GM23338 (cell line): ENCODE measurements around the gene HPS6. TPM values are rescaled to one million over a fixed set of nuclear protein-coding genes. Genes with fewer than 3 reads are reported as not detected.

Experiments
- ATAC-seq: fragments of 200-7000 bp; cut with Tn5 transposase; 3 replicates; pipeline ENCODE4 v1.9.1; 2020
- DNase-seq: peaks from one replicate; pipeline ENCODE4 v3.0.0-alpha.2; 2015; ENCODE audit warnings: low spot score
- H2AFZ ChIP-seq: fragments of 200-600 bp; sonication (generic); 2 replicates; pipeline ENCODE4 v1.8.0; 2016; ENCODE audit warnings: antibody characterized with exemption, mild to moderate bottlenecking, moderate library complexity
- H3F3A ChIP-seq: fragments of 200-600 bp; sonication (generic); replicated peaks from 2 replicates; pipeline ENCODE4 v1.8.0; 2017; ENCODE audit warnings: antibody characterized with exemption, mixed run types, low read depth
- H3K27ac ChIP-seq: fragments of 200-600 bp; sonication (generic); 2 replicates; pipeline ENCODE4 v1.6.1; 2016; ENCODE audit warnings: low read depth
- H3K27me3 ChIP-seq: fragments of 200-600 bp; sonication (generic); 2 replicates; pipeline ENCODE4 v1.8.0; 2016; ENCODE audit warnings: mild to moderate bottlenecking, mixed run types, moderate library complexity; ENCODE audit not compliant: insufficient read depth
- H3K36me3 ChIP-seq: fragments of 200-600 bp; sonication (generic); 2 replicates; pipeline ENCODE4 v1.8.0; 2016; ENCODE audit warnings: mild to moderate bottlenecking; ENCODE audit not compliant: insufficient read depth
- H3K4me1 ChIP-seq: fragments of 200-600 bp; sonication (generic); 2 replicates; pipeline ENCODE4 v1.8.0; 2016; ENCODE audit warnings: mild to moderate bottlenecking, moderate library complexity; ENCODE audit not compliant: insufficient read depth
- H3K4me2 ChIP-seq: fragments of 200-600 bp; sonication (generic); 2 replicates; pipeline ENCODE4 v1.7.1; 2017; ENCODE audit warnings: mixed run types
- H3K4me3 ChIP-seq: fragments of 200-600 bp; sonication (generic); 2 replicates; pipeline ENCODE4 v1.6.1; 2016; ENCODE audit warnings: mixed run types
- H3K79me2 ChIP-seq: fragments of 200-600 bp; sonication (generic); replicated peaks from 2 replicates; pipeline ENCODE4 v1.8.0; 2017; ENCODE audit warnings: mild to moderate bottlenecking; ENCODE audit not compliant: insufficient read depth
- H3K9me2 ChIP-seq: fragments of 200-600 bp; sonication (generic); 2 replicates; pipeline ENCODE4 v1.8.0; 2017; ENCODE audit not compliant: insufficient read depth
- H4K20me1 ChIP-seq: fragments of 200-600 bp; sonication (generic); replicated peaks from 2 replicates; pipeline ENCODE4 v1.8.0; 2017; ENCODE audit warnings: mild to moderate bottlenecking; ENCODE audit not compliant: insufficient read depth
- H3K27ac Mint-ChIP-seq: 2 replicates; pipeline ENCODE4 v1.8.0; 2020; ENCODE audit warnings: inconsistent platforms, mild to moderate bottlenecking, moderate library complexity, mixed read lengths
- H3K27me3 Mint-ChIP-seq: 3 replicates; pipeline ENCODE4 v1.8.0; 2022; ENCODE audit warnings: low read depth, mild to moderate bottlenecking, moderate library complexity, mixed read lengths, inconsistent platforms; ENCODE audit not compliant: insufficient read depth, poor library complexity
- H3K36me3 Mint-ChIP-seq: 3 replicates; pipeline ENCODE4 v1.8.0; 2021; ENCODE audit warnings: low read depth, mild to moderate bottlenecking, inconsistent platforms, moderate library complexity, mixed read lengths
- H3K4me1 Mint-ChIP-seq: 3 replicates; pipeline ENCODE4 v1.8.0; 2020; ENCODE audit warnings: mild to moderate bottlenecking, inconsistent platforms, mixed read lengths
- H3K4me3 Mint-ChIP-seq: 3 replicates; pipeline ENCODE4 v1.8.0; 2021; ENCODE audit warnings: moderate library complexity, mild to moderate bottlenecking, inconsistent platforms, mixed read lengths
- H3K9me3 Mint-ChIP-seq: 3 replicates; pipeline ENCODE4 v1.8.0; 2020; ENCODE audit warnings: moderate library complexity, mild to moderate bottlenecking, inconsistent platforms, mixed read lengths
- CREB1 ChIP-seq: fragments of 250-450 bp; sonication (Bioruptor Pico); IDR thresholded peaks from 2 replicates; pipeline ENCODE4 v1.5.0; 2020; ENCODE audit warnings: low read depth, mild to moderate bottlenecking, moderate library complexity
- EZH2 ChIP-seq: fragments of 200-600 bp; sonication (generic); IDR thresholded peaks from one replicate; pipeline ENCODE4 v1.8.0; 2017; ENCODE audit warnings: antibody characterized with exemption, mild to moderate bottlenecking, low read depth; ENCODE audit not compliant: unreplicated experiment
- EZH2phosphoT487 ChIP-seq: fragments of 200-600 bp; sonication (generic); IDR thresholded peaks from one replicate; pipeline ENCODE4 v1.8.1; 2018; ENCODE audit warnings: antibody characterized with exemption; ENCODE audit not compliant: unreplicated experiment
- JUNB ChIP-seq: IDR thresholded peaks from one replicate; pipeline ENCODE4 v1.6.1; 2016; ENCODE audit warnings: antibody characterized with exemption; ENCODE audit not compliant: unreplicated experiment
- NANOG ChIP-seq: IDR thresholded peaks from 2 replicates; pipeline ENCODE4 v1.6.1; 2016; ENCODE audit warnings: antibody characterized with exemption, borderline replicate concordance
- POLR2AphosphoS5 ChIP-seq: IDR thresholded peaks from 2 replicates; pipeline ENCODE4 v1.6.1; 2016; ENCODE audit warnings: antibody characterized with exemption, low read depth
- STAT1 ChIP-seq: IDR thresholded peaks from one replicate; pipeline ENCODE4 v1.6.1; 2016; ENCODE audit warnings: antibody characterized with exemption; ENCODE audit not compliant: unreplicated experiment
- ZNF331 ChIP-seq: fragments of 250-450 bp; sonication (Bioruptor Pico); IDR thresholded peaks from 2 replicates; pipeline ENCODE4 v1.5.0; 2020; ENCODE audit warnings: low read depth, mild to moderate bottlenecking, moderate library complexity
- polyA plus RNA-seq: library from polyadenylated mRNA; unstranded; fragments of >200 nt; fragmentation: Nextera tagmentation; extraction: Ambion mirVana; gene quantifications from 2 replicates; pipeline ENCODE4 v1.2.1, GENCODE V29; 2016
- total RNA-seq: library from RNA; depleted of rRNA; stranded (reverse); fragments of >200 nt; shearing (Covaris generic); gene quantifications from 2 replicates; pipeline ENCODE4 v1.2.3, GENCODE V29; 2014
- TF ChIP-seq, protein P1 (sequence below): IDR thresholded peaks from one replicate; pipeline ENCODE4 v1.6.1; 2018; ENCODE audit warnings: antibody characterized with exemption; ENCODE audit not compliant: unreplicated experiment
- TF ChIP-seq, protein P2 (sequence below): IDR thresholded peaks from 2 replicates; pipeline ENCODE4 v1.6.1; 2016; ENCODE audit warnings: antibody characterized with exemption
- TF ChIP-seq, protein P3 (sequence below), 2 experiments: fragments of 200-600 bp in 1 of 2; sonication (generic) in 1 of 2; conservative IDR thresholded peaks; 2 replicates each; pipeline versions ENCODE4 v1.5.1 to v1.6.1; 2016 to 2017; ENCODE audit warnings: antibody characterized with exemption in 2 of 2, low read depth in 2 of 2, mild to moderate bottlenecking in 2 of 2, moderate library complexity in 1 of 2

HPS6 gene
- total and polyA plus RNA-seq, 2 experiments from 2014 or later = 4.2 to 28.7 TPM

DNA sequence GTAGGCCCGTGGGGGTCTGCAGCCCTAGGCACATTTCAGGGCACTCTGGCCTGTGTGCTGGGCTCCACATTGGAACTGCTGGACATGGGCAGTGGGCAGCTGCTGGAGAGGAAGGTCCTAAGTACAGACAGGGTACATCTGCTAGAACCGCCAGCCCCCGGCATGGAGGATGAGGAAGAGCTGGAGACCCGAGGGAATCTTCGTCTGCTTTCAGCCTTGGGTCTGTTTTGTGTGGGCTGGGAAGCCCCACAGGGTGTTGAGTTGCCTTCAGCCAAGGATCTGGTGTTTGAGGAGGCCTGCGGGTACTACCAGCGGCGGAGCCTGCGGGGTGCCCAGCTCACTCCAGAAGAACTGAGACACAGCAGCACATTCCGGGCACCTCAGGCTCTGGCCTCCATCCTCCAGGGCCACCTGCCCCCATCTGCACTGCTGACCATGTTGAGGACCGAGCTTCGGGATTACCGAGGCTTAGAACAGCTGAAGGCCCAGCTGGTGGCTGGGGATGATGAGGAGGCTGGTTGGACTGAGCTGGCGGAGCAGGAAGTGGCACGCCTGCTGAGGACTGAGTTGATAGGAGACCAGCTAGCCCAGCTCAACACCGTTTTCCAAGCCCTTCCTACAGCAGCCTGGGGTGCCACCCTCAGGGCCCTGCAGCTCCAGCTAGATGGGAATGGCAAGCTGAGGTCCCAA, 1.4 kb downstream of the HPS6 start (continued):
- TF ChIP-seq, protein P1, sequence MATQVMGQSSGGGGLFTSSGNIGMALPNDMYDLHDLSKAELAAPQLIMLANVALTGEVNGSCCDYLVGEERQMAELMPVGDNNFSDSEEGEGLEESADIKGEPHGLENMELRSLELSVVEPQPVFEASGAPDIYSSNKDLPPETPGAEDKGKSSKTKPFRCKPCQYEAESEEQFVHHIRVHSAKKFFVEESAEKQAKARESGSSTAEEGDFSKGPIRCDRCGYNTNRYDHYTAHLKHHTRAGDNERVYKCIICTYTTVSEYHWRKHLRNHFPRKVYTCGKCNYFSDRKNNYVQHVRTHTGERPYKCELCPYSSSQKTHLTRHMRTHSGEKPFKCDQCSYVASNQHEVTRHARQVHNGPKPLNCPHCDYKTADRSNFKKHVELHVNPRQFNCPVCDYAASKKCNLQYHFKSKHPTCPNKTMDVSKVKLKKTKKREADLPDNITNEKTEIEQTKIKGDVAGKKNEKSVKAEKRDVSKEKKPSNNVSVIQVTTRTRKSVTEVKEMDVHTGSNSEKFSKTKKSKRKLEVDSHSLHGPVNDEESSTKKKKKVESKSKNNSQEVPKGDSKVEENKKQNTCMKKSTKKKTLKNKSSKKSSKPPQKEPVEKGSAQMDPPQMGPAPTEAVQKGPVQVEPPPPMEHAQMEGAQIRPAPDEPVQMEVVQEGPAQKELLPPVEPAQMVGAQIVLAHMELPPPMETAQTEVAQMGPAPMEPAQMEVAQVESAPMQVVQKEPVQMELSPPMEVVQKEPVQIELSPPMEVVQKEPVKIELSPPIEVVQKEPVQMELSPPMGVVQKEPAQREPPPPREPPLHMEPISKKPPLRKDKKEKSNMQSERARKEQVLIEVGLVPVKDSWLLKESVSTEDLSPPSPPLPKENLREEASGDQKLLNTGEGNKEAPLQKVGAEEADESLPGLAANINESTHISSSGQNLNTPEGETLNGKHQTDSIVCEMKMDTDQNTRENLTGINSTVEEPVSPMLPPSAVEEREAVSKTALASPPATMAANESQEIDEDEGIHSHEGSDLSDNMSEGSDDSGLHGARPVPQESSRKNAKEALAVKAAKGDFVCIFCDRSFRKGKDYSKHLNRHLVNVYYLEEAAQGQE = no peak
- no peak for TF ChIP-seq POLR2AphosphoS5
- no peak for TF ChIP-seq EZH2
- TF ChIP-seq, protein P2, sequence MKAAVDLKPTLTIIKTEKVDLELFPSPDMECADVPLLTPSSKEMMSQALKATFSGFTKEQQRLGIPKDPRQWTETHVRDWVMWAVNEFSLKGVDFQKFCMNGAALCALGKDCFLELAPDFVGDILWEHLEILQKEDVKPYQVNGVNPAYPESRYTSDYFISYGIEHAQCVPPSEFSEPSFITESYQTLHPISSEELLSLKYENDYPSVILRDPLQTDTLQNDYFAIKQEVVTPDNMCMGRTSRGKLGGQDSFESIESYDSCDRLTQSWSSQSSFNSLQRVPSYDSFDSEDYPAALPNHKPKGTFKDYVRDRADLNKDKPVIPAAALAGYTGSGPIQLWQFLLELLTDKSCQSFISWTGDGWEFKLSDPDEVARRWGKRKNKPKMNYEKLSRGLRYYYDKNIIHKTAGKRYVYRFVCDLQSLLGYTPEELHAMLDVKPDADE = no peak
- no peak for TF ChIP-seq NANOG
- TF ChIP-seq EZH2phosphoT487 = no peak
- TF ChIP-seq, protein P3, sequence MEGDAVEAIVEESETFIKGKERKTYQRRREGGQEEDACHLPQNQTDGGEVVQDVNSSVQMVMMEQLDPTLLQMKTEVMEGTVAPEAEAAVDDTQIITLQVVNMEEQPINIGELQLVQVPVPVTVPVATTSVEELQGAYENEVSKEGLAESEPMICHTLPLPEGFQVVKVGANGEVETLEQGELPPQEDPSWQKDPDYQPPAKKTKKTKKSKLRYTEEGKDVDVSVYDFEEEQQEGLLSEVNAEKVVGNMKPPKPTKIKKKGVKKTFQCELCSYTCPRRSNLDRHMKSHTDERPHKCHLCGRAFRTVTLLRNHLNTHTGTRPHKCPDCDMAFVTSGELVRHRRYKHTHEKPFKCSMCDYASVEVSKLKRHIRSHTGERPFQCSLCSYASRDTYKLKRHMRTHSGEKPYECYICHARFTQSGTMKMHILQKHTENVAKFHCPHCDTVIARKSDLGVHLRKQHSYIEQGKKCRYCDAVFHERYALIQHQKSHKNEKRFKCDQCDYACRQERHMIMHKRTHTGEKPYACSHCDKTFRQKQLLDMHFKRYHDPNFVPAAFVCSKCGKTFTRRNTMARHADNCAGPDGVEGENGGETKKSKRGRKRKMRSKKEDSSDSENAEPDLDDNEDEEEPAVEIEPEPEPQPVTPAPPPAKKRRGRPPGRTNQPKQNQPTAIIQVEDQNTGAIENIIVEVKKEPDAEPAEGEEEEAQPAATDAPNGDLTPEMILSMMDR (conservative IDR thresholded peaks at IDR 0.05; ENCODE audit: low read depth in 2 of 2) = no peak
- TF ChIP-seq ZNF331 (CRISPR knock-in tag) = no peak
- no peak for TF ChIP-seq JUNB
- TF ChIP-seq STAT1 = no peak

DNA sequence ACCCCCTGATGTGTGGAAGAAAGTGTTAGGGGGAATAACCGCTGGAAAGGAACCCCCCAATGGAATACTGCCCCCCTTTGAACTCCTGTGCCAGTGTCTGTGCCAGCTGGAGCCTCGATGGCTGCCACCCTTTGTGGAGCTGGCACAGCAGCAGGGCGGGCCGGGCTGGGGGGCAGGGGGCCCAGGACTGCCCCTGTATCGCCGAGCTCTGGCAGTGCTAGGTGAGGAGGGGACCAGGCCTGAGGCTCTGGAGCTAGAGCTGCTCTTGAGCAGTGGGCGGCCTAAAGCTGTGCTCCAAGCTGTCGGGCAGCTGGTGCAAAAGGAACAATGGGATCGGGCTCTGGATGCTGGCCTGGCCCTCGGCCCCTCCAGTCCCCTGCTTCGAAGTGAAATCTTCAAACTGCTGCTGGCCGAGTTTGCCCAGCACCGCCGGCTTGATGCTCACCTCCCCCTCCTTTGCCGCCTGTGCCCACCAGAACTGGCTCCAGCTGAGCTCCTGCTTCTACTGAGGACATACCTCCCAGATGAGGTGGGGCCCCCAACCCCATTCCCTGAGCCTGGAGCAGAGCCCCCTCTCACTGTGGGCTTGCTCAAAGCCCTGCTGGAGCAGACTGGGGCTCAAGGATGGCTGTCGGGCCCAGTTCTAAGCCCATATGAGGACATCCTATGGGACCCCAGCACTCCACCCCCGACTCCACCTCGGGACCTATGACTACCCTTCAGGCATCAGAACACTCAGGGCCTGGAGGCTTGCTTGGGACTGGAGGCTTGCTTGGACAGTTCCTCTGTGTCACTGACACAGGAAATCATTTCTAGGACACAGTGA, 2.2 kb downstream of the HPS6 start:
- ATAC-seq (no peak), DNase-seq (no peak)
- H2AFZ ChIP-seq = no peak overlapping the region
- peaks cover 10% of the 10 kb centered on the region; the same call in 1 of the 2 replicates for H3F3A ChIP-seq
- no peak overlapping the region for H3K27ac Mint-ChIP-seq
- H3K9me3 Mint-ChIP-seq = no peaks in the 10 kb centered on the region
- TF ChIP-seq CREB1 (CRISPR knock-in tag) = no peak
- TF ChIP-seq NANOG = no peak
- no peak for TF ChIP-seq JUNB
- TF ChIP-seq, protein P3 (conservative IDR thresholded peaks at IDR 0.05; ENCODE audit: low read depth in 2 of 2) = no peak
- TF ChIP-seq, protein P2 = no peak
- H3K4me2 ChIP-seq = no peak overlapping the region
- no peaks in the 10 kb centered on the region for H3K9me2 ChIP-seq
- no peaks in the 10 kb centered on the region for H3K36me3 ChIP-seq
- no peaks in the 10 kb centered on the region; the same call in 1 of the 2 replicates for H3K79me2 ChIP-seq
- peaks cover 14% of the 10 kb centered on the region; the same call in 2 of the 3 replicates for H3K4me1 Mint-ChIP-seq
- no peak overlapping the region for H3K27ac ChIP-seq
- H3K27me3 ChIP-seq = no peaks in the 10 kb centered on the region
- H3K4me1 ChIP-seq = peaks cover 4% of the 10 kb centered on the region; the same call in 1 of the 2 replicates
- H3K27me3 Mint-ChIP-seq = peaks cover 2% of the 10 kb centered on the region
- no peaks in the 10 kb centered on the region for H3K36me3 Mint-ChIP-seq
- H4K20me1 ChIP-seq = no peaks in the 10 kb centered on the region
- no peak overlapping the region for H3K4me3 Mint-ChIP-seq
- H3K4me3 ChIP-seq = no peak overlapping the region
